GM21528 (cell line): ENCODE results near the gene BAIAP2.

ENCODE experiments used
- ATAC-seq: cut with Tn5 transposase; IDR thresholded peaks from one replicate; pipeline ENCODE4 v1.9.1; 2021; ENCODE audit warnings: mild to moderate bottlenecking, moderate library complexity; ENCODE audit not compliant: unreplicated experiment, low FRiP score

Gene BAIAP2

GRCh38 chr17:81119223-81120148 lies 84.5 kb downstream of the BAIAP2 start:
- ATAC-seq: no peak

- no peak for ATAC-seq
These were observed 85.2 kb downstream of the BAIAP2 start for GRCh38 chr17:81120149-81120484.

- no peak for ATAC-seq
These were observed 86.0 kb downstream of the BAIAP2 start for GRCh38 chr17:81120695-81121621.

- ATAC-seq: no peak
These were observed 87.1 kb downstream of the BAIAP2 start for GRCh38 chr17:81121841-81122733.

- no peak for ATAC-seq
These were observed 88.4 kb downstream of the BAIAP2 start for GRCh38 chr17:81123052-81124048.

GRCh38 chr17:81124377-81124776 lies 89.4 kb downstream of the BAIAP2 start:
- ATAC-seq: no peak

- ATAC-seq: no peak
These were observed 90.7 kb downstream of the BAIAP2 start for GRCh38 chr17:81125573-81126081.

GRCh38 chr17:81126281-81127132 lies 91.6 kb downstream of the BAIAP2 start:
- no peak for ATAC-seq

- ATAC-seq: no peak
These were observed 92.1 kb downstream of the BAIAP2 start for GRCh38 chr17:81127133-81127455.

GRCh38 chr17:81127526-81128177 lies 92.7 kb downstream of the BAIAP2 start:
- no peak for ATAC-seq

GRCh38 chr17:81128338-81128737 lies 93.4 kb downstream of the BAIAP2 start:
- no peak for ATAC-seq

GRCh38 chr17:81128774-81129173 lies 93.8 kb downstream of the BAIAP2 start:
- no peak for ATAC-seq

GRCh38 chr17:81129289-81129688 lies 94.3 kb downstream of the BAIAP2 start:
- no peak for ATAC-seq

GRCh38 chr17:81129711-81130367 lies 94.9 kb downstream of the BAIAP2 start:
- no peak for ATAC-seq

- no peak for ATAC-seq
These were observed 95.7 kb downstream of the BAIAP2 start for GRCh38 chr17:81130385-81131361.
